RPMI8226 (cell line): ENCODE measurements around the gene GNRH2.
"Not testable (repeated sequence)": the region's sequence is repeated elsewhere in the genome, so short reads cannot be mapped to it uniquely, and the experiment has no call there.

Experiments used
- DNase-seq: peaks from one replicate; pipeline ENCODE4 v3.0.0-alpha.2; 2015

Gene GNRH2

DNA sequence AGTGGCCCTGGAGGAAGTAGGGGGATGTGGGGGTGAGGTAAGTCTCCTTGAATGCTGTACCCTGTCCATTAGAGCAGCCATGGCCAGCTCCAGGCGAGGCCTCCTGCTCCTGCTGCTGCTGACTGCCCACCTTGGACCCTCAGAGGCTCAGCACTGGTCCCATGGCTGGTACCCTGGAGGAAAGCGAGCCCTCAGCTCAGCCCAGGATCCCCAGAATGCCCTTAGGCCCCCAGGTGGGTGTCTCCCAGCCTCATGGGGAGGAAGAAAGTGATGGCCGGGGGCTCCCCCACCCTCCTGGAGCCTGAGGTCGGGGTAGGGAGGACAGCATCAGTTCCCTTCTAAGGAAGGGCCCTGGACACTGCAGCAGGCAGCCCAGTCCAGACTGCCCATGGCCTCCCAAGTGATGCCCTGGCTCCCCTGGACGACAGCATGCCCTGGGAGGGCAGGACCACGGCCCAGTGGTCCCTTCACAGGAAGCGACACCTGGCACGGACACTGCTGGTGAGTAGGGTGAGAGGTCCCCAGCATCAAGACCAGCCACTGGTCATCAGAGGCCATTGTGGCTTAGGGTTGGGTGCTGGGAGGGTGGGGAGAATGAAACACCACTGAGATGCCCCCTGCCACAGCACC, 1.0 kb downstream of the GNRH2 start:
- no peak for DNase-seq

DNA sequence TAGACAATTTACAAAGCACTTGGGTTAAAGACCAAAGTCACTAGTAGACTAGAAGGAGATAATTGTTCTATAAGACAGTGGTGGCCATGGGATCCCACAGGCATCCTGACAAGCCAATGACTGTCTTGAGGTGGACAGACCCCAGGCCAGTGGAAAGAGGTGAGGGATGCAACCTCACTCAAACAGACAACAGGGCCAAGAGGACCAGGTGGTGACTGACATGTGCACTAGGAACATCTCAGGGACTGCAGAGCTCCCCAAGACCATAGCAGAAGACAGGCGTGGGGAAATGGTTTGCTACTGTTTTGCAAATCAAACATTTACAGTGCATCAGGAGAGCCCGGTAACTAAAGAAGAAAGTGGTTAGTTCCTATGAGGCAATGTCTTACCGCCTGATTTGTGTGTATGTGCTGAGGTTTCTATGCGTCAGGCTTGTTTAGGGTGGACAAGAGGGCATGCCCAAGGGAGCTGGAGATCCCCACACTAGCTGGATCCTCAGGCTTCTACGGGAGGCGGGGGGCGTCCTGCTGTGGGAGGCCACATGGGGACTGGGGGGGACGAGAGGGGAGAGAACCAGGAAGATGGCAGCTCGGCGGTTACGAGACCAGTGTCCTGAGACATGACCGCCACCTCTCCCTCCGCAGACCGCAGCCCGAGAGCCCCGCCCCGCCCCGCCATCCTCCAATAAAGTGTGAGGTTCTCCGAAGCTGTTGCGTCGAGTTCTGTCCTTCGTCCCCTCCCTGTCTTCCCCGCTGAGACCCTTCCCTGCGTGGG, 1.8 kb downstream of the GNRH2 start:
- DNase-seq, result peak; percentile 77

DNA sequence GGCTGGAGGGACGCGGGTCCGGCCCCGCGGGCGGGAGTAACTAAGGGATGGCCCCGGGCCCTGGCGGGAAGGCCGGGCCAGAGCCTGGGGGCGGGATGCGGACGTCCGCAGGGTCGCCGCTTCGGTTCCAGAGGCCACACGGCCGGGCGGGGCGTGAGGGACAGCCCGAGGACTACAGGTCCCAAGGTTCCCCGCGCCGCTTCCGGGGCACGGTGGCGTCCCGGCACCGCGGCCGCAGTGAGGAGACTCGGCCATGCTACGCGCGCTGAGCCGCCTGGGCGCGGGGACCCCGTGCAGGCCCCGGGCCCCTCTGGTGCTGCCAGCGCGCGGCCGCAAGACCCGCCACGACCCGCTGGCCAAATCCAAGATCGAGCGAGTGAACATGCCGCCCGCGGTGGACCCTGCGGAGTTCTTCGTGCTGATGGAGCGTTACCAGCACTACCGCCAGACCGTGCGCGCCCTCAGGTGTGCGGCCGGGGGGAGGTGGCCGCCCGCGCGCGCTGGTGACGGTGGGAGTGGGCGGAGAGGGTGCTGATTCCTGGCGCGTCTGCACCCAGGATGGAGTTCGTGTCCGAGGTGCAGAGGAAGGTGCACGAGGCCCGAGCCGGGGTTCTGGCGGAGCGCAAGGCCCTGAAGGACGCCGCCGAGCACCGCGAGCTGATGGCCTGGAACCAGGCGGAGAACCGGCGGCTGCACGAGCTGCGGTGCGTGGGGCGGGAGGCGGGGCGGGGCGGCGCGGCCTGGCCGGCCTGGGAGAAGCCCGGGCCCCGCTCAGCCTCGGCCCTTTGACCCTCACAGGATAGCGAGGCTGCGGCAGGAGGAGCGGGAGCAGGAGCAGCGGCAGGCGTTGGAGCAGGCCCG, 2.6 kb downstream of the GNRH2 start, which contains the start of gene MRPS26:
Gene MRPS26 (plus strand): TSS at position 237 of the 861 bp plus-strand sequence. CDS start 17 bp downstream, at position 254.
- DNase-seq, result peak; percentile 95

DNA sequence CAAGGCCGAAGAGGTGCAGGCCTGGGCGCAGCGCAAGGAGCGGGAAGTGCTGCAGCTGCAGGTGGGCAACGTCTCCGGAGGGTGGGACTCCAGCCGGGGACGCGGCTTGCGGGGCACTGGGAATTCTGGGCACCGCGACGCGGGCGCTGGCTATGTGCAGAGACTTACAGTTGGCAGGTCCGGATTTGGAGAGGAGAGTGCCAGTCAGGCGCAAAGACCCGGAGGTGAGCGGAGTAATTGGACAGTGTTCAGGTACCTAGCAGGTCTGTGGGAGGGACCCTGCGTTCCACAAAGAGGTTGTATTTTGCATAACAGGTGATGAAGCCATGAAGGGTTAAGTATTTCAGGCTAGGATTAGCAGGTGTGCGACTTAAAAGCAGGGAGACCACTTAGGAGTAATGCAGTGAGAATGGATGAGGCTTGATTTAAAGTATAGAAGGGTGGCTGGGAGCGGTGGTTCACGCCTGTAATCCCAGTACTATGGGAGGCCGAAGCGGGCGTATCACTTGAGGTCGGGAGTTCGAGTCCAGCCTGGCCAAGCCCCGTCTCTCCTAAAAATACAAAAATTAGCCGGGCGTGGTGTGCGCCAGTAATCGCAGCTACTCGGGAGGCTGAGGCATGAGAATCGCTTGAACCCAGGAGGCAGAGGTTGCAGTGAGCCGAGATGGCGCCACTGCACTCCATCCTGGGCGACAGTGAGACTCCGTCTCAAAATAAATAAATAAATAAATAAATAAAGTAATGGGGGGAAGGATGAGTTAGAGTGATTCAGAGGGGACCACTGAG, 3.4 kb downstream of the GNRH2 start:
- peak; percentile 28 for DNase-seq

DNA sequence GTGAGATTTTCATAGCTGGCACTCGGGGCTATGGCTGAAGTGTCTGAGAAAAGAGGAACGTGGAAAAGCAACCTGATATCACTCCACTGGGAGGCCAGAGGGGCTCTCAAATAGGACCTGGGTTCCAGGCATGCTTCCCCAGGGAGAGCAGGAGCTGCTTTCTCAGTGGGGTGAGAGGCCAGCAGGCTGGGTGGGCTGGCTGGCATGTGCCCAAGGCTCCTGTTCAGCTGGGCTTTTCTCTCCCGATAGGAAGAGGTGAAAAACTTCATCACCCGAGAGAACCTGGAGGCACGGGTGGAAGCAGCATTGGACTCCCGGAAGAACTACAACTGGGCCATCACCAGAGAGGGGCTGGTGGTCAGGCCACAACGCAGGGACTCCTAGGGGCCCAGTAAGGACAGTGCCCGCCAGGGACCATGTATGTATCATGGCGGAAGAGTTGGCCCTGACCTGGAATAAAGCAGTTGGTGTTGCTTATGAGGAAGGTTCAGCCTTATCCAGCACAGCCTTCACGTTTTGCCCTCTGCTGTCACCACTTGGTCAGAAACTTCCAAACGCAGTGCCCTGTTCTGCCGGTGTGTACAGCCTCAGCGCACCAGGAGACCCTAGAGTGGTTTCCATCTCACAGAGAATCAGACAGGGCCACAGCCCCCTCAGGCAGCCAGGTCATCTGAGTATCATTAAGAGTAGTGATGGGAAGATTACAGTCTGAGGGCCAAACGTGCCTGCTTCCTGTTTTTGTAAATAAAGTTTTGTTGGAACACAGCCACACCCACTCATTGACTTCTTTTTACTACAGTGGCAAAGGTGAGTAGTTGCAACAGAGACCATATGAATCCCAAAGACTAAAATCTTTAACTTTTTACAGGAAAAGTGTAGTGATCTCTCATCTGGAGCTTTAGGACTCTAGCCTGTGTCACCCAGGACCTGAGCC, 4.3 kb downstream of the GNRH2 start:
- DNase-seq, result no peak

DNA sequence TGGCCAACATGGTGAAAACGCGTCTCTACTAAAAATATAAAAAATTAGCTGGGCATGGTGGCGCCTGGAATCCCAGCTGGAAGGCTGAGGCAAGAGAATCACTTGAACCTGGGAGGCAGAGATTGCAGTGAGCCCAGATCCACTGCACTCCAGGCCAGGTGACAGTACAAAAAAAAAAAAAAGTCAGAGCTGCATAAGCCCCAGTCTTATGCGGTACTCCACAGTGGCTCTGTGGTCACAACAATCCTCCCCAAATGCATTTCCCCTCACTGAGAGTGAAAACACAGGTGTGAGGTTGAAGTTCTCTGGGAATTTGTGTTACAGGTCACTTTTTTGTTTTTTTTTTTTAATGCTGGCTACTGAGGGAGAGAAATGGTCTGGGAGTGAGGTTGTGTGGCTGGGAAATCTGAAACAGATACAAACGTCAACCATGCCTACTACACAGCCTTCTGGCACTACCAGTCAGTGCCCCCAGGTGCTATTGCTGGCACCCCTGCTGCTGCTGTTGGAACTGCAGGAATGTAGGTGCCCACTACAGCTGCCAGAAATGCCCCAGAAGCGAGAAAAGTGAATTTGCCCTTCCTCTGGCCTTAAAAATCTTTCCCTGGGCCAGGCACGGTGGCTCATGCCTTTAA, 8.1 kb downstream of the GNRH2 start:
- peak; percentile 74 for DNase-seq

DNA sequence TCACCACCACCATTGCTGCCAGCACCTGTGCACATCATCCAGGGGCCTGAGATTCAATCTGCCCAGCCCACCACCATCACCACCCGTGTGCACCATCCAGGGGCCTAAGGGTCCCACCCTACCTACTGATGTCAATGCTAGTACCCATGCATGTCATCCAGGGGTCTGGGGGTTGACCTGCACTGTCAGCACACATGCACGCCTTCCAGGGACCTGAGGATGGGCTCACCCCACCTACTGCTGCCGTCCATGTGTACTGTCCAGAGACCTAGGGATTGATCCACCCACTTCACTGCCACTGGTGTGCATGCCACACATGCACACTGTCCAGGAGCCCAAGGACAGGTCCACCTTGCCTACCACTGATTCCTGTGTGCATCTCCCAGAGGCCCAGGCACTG, 16.1 kb downstream of the GNRH2 start:
- DNase-seq, result no peak

DNA sequence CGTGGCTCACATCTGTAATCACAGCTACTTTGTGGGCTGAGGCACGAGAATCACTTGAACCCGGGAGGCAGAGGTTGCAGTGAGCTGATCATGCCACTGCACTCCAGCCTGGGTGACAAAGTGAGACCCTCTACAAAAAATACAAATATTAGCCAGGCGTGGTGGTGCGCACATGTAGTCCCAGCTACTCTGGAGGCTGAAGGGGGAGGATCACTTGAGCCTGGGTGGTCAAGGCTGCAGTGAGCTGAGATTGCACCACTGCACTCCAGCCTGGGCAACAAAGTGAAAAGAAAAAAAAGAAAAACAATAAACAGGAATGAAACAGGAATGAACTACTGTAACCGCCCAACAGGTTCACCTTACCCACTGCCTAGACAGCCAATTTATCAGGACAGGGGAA, 20.7 kb downstream of the GNRH2 start:
- not testable (repeated sequence) for DNase-seq

DNA sequence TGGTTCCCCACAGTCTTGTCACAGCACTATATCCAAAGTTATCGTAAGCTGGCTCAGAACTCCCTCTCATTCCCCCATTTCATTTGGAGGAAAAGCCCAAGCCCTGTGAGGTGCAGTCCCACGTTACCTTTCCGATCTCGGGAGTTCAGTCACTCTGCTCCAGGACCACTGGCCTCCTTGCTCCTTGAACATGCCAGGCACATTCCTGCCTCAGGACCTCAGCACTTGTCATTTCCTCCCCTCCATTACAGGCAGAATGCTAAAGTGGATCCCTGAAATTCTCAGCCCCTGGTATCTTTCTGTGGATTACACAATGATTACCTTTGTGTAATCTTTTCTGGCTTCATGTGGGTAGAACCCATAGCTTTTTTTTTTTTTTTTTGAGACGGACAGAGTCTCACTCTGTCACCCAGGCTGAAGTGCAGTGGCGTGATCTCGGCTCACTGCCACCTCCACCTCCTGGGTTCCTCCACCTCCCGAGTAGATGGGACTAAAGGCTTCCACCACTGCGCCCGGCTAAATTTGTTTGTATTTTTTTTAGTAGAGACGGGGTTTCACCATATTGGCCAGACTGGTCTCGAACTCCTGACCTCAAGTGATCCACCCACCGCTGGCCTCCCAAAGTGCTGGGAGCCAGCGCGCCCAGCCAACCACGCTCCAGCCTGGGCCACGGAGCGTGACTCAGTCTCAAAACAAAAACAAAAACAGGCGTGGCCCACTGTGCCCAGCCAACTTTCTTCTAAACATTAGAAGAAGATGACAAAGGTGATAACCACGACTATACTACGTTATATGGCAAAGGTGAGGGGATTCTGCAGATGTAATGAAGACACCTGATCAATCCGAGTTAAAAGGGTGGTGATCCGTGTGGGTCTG, 24.0 kb downstream of the GNRH2 start:
- no peak for DNase-seq

DNA sequence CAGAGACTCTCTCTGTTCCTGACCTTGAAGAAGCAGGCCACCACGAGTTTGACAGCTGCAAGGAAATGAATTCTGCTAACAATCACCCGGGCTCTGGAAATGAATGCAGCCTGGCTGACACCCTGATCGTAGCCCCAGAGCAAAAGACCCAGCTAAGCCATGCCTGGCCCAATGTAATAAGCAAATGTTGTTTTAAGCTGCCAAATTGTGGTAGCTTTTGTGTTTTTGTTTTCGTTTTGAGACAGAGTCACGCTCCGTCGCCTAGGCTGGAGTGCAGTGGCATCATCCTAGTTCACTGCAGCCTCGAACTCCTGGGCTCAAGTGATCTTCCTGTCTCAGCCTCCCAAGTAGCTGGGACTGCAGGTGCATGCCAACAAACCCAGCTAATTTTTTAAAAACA, 24.7 kb downstream of the GNRH2 start:
- DNase-seq, result no peak

DNA sequence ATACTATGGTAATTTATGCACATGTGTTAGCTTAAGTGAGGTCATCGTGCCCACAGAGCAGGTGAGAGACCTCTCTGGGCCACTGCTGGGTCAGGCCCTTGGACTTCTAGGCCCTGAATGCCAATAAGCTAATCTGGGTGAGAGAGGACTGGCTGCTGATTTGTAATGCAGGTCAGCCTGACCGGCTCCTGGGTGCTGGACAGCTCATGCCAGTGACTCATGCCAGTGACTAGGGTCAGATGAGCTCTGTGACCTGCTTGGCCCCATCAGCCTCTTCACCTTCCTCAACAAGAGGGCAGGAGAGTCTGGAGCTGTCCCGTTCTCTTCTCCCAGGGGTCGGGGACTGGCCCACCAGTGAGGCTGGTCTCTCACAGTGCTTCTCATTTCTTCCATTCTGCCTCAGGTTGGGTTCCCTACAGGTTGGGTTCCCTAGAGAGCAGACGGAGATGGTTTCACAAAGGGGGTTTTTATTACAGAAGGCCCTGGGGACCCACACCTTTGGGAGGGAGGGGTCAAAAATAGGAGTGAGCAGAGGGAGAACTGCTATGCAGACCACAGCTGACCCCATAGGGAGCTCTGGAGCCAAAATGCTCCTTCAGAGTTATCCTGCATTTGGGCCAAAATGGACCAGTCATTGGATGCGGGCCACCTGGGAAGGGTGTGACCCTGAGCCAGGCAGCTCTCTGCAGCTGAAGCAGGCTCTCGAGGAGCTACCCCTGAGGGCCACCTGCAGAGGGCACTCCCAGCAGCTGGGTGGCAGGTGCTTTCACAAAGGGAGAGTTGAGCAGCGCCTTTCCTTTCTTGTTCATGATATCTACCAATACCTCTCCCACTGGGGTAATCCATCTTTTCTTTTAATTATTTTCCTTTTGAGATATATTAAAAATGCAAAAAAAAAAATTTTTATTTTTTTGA, 25.8 kb downstream of the GNRH2 start:
- DNase-seq, result peak; percentile 73

DNA sequence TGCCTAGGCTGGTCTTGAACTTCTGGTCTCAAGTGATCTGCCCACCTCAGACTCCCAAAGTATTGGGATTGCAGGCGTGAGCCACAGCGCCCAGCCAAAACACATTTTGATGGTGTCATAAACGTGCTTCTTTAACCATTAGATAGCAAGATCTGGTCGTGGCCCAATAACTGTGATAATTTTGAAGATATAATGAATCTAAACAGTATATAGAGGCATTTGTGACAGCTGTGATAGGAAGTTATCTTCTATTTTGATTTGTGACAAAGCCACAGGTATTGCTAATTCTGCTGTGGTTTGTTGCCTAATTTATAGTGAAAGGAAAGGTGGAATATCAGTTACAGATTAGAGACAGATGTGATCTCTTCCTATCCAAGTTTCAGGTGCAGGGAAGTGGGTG, 27.3 kb downstream of the GNRH2 start:
- no peak for DNase-seq

DNA sequence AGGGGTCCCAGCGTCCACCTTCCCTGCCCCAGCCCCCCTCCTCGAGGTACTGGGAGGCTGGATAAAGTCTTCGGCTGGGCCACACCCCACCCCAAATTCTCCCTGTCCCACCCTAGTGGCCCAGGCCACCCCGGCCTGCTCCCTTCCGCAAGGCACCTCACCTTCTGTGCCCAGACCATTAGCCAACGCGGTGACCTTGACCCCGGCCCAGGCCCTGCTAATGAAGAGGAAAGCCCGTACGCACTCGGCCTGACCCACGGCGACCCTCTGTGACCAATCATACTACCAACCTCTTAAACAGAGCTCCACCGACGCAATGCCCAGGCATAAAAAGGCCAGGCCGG, 27.8 kb downstream of the GNRH2 start:
- no peak for DNase-seq

DNA sequence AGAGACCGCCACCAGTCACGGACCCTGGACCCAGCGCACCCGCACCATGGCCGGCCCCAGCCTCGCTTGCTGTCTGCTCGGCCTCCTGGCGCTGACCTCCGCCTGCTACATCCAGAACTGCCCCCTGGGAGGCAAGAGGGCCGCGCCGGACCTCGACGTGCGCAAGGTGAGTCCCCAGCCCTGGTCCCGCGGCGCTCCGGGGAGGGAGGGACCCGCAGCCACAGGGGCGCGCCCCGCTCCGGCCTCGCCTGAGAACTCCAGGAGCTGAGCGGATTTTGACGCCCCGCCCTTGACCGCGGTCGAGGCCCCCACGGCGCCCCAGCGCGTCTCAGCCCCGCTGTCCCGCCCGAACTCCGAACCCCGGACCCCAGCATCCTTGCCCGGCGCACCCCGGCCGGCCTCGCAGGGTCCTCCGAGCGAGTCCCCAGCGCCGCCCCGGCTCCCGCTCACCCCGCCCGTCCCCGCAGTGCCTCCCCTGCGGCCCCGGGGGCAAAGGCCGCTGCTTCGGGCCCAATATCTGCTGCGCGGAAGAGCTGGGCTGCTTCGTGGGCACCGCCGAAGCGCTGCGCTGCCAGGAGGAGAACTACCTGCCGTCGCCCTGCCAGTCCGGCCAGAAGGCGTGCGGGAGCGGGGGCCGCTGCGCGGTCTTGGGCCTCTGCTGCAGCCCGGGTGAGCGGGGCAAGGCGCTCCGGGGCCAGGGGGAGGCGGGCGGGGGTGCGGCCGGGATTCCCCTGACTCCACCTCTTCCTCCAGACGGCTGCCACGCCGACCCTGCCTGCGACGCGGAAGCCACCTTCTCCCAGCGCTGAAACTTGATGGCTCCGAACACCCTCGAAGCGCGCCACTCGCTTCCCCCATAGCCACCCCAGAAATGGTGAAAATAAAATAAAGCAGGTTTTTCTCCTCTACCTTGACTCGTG, 28.4 kb downstream of the GNRH2 start, which contains the start of gene OXT:
Gene OXT (plus strand): TSS at position 11 of the 920 bp plus-strand sequence. CDS start 36 bp downstream, at position 47.
- DNase-seq, result no peak

DNA sequence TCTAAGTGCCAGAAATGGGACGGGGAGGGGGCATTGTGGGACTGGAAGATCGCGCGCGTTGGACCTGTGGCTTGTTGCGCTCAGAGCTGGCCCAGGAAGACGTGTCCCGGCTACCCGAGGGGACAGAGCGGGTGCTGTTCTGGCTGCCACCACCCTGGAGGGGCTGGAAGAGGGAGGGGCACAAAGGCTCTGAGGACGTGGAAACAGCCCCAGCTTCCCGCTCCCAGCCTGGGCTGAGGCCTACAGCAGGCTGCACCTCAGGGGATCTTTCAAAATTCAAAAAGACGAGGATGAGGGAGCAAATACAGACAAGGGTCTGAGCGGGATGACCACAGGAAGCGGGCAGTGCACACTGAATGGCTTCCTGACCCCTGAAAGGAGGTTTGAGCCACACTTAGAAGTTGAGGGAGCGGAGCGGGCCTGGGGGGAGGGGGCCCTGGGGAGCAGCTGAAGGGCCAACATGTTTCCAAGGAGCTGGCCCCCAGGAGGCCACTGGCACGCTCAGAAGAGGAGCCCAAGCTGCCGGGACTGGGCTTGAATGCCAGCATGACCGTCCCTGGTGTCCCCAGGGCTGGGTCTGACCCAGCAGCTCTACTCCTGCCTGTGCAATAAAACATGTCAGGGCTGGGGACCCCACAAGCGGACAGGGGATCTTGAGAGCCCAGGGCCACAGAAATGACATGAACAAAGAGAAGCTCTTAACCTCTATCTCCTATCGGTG, 29.3 kb downstream of the GNRH2 start:
- DNase-seq, result no peak

DNA sequence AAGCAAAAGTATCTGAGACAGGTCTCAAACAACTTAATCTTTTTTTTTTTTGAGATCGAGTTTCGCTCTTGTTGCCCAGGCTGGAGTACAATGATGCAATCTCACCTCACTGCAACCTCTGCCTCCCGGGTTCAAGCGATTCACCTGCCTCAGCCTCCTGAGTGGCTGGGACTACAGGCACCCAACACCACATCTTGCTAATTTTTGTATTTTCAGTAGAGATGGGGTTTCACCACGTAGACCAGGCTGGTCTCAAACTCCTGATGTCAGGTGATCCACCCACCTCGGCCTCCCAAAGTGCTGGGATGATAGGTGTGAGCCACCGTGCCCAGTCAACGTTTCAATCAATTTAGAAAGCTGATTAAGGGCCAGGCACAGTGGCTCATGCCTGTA, 29.8 kb downstream of the GNRH2 start:
- not testable (repeated sequence) for DNase-seq

DNA sequence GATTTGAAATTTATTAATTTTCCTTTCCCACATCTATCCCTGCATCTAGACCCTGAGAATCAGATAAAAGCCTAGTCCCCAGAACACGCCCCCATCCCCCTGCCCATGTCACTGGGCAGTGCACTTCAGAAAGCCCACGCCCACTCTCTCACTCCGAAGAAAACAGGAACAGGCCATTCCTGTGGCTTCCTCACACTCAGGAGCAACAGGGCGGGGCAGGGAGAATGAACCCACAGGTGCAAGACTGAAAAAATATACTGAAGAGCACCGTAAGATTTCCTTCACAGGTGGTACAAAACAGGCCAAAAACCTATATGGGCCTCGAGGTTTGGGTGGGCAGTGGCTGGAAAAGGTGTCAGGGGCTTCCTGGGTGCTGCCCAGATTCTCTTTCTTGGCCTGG, 31.4 kb downstream of the GNRH2 start:
- peak; percentile 82 for DNase-seq
